SJCRH30 (cell line): ENCODE data around the gene ZBTB32. TPM values are rescaled to one million over a fixed set of nuclear protein-coding genes. Genes with fewer than 3 reads are reported as not detected.
"Not testable (repeated sequence)": the region's sequence is repeated elsewhere in the genome, so short reads cannot be mapped to it uniquely, and the experiment has no call there.

Experiments
- DNase-seq, 2 experiments: peaks; one replicate each; pipeline ENCODE4 v3.0.0-alpha.2; 2015 to 2020
- H3K27ac ChIP-seq: fragments of 250-450 bp; sonication (Bioruptor Pico); 2 replicates; pipeline ENCODE4 v1.5.1; 2020; ENCODE audit warnings: mild to moderate bottlenecking, moderate library complexity
- H3K27me3 ChIP-seq: fragments of 250-450 bp; sonication (Bioruptor Pico); 2 replicates; pipeline ENCODE4 v1.5.1; 2020; ENCODE audit warnings: mild to moderate bottlenecking, moderate library complexity
- H3K36me3 ChIP-seq: fragments of 250-450 bp; sonication (Bioruptor Pico); 2 replicates; pipeline ENCODE4 v1.5.1; 2020; ENCODE audit warnings: mild to moderate bottlenecking, moderate library complexity
- H3K4me1 ChIP-seq: fragments of 250-450 bp; sonication (Bioruptor Pico); 2 replicates; pipeline ENCODE4 v1.5.1; 2020; ENCODE audit warnings: mild to moderate bottlenecking, moderate library complexity
- H3K4me3 ChIP-seq: fragments of 250-450 bp; sonication (Bioruptor Pico); 2 replicates; pipeline ENCODE4 v1.5.1; 2020; ENCODE audit warnings: mild to moderate bottlenecking, moderate library complexity
- H3K9me3 ChIP-seq: fragments of 250-450 bp; sonication (Bioruptor Pico); replicated peaks from 2 replicates; pipeline ENCODE4 v1.5.1; 2020; ENCODE audit warnings: mild to moderate bottlenecking, moderate library complexity
- total RNA-seq: library from RNA; depleted of rRNA; stranded (reverse); fragments of >200 nt; shearing (Covaris generic); gene quantifications from 2 replicates; pipeline ENCODE4 v1.2.3, GENCODE V29; 2014; rRNA removed

The ZBTB32 gene
- not detected in 2 replicates for total RNA-seq

GRCh38 chr19:35704218-35704617, at the start of gene ZBTB32:
TSS of gene ZBTB32 (plus strand) at chr19:35704558. CDS start at chr19:35714627, 10,069 bp downstream.
- peak; percentile 31 to 53 for DNase-seq
- no peak within 1 kb of the TSS for H3K4me3 ChIP-seq
- H3K9me3 ChIP-seq, result no peaks in the 10 kb centered on the region
- no peaks in the 10 kb centered on the region for H3K27me3 ChIP-seq
- H3K27ac ChIP-seq, result no peak within 1 kb of the TSS
- H3K4me1 ChIP-seq, result no peaks in the 10 kb centered on the region
- H3K36me3 ChIP-seq, result no peaks in the 10 kb centered on the region

GRCh38 chr19:35654828-35655227, 49.5 kb upstream of the ZBTB32 start:
- peaks cover 58% of the 10 kb centered on the region for H3K36me3 ChIP-seq
- not testable (repeated sequence) for H3K9me3 ChIP-seq, DNase-seq, H3K4me1 ChIP-seq, H3K4me3 ChIP-seq, H3K27me3 ChIP-seq, H3K27ac ChIP-seq

GRCh38 chr19:35655600-35655999, 48.8 kb upstream of the ZBTB32 start:
- Histone ChIP-seq H3K27me3 (no peaks in the 10 kb centered on the region), H3K27ac (no peak overlapping the region), H3K9me3 (no peaks in the 10 kb centered on the region), H3K36me3 (peaks cover 56% of the 10 kb centered on the region), H3K4me3 (no peak overlapping the region), H3K4me1 (no peaks in the 10 kb centered on the region)
- DNase-seq, result no peak

- Histone ChIP-seq H3K27me3 (no peaks in the 10 kb centered on the region), H3K4me1 (no peaks in the 10 kb centered on the region), H3K9me3 (no peaks in the 10 kb centered on the region), H3K4me3 (no peak overlapping the region), H3K36me3 (peaks cover 48% of the 10 kb centered on the region), H3K27ac (no peak overlapping the region)
- DNase-seq, result no peak
These were observed 47.7 kb upstream of the ZBTB32 start for GRCh38 chr19:35656700-35657099.

GRCh38 chr19:35657904-35658700, 46.3 kb upstream of the ZBTB32 start:
- Histone ChIP-seq H3K27ac (no peak overlapping the region), H3K27me3 (no peaks in the 10 kb centered on the region), H3K4me1 (no peaks in the 10 kb centered on the region), H3K9me3 (no peaks in the 10 kb centered on the region), H3K36me3 (peaks cover 44% of the 10 kb centered on the region), H3K4me3 (no peak overlapping the region)
- peak in 1 of 2 experiments; percentile 20 for DNase-seq

- Histone ChIP-seq H3K27me3 (no peaks in the 10 kb centered on the region), H3K9me3 (no peaks in the 10 kb centered on the region), H3K27ac (no peak overlapping the region), H3K4me3 (no peak overlapping the region), H3K36me3 (peaks cover 14% of the 10 kb centered on the region), H3K4me1 (no peaks in the 10 kb centered on the region)
- DNase-seq, result no peak
These were observed 42.4 kb upstream of the ZBTB32 start for GRCh38 chr19:35661995-35662340.

GRCh38 chr19:35663981-35664380, 40.4 kb upstream of the ZBTB32 start:
- Histone ChIP-seq H3K4me3 (no peak overlapping the region), H3K27ac (no peak overlapping the region), H3K4me1 (no peaks in the 10 kb centered on the region), H3K27me3 (0 out of 2 replicates have a peak, but pooled peaks cover 5% of the 10 kb centered on the region), H3K9me3 (no peaks in the 10 kb centered on the region), H3K36me3 (0 out of 2 replicates have a peak, but pooled peaks cover 1% of the 10 kb centered on the region)
- DNase-seq, result no peak

GRCh38 chr19:35665157-35665556, 39.2 kb upstream of the ZBTB32 start:
- Histone ChIP-seq H3K4me3 (no peak overlapping the region), H3K9me3 (no peaks in the 10 kb centered on the region), H3K36me3 (no peaks in the 10 kb centered on the region), H3K4me1 (no peaks in the 10 kb centered on the region), H3K27me3 (0 out of 2 replicates have a peak, but pooled peaks cover 5% of the 10 kb centered on the region), H3K27ac (no peak overlapping the region)
- DNase-seq, result no peak

GRCh38 chr19:35665604-35666003, 38.8 kb upstream of the ZBTB32 start:
- H3K4me1 ChIP-seq, result no peaks in the 10 kb centered on the region
- H3K4me3 ChIP-seq, result no peak overlapping the region
- DNase-seq, result no peak
- H3K27me3 ChIP-seq, result 0 out of 2 replicates have a peak, but pooled peaks cover 5% of the 10 kb centered on the region
- no peaks in the 10 kb centered on the region for H3K36me3 ChIP-seq
- H3K9me3 ChIP-seq, result no peaks in the 10 kb centered on the region
- H3K27ac ChIP-seq, result no peak overlapping the region

GRCh38 chr19:35666251-35666913, 38.0 kb upstream of the ZBTB32 start, which contains the start of gene UPK1A:
TSS of gene UPK1A (plus strand) at chr19:35666517. CDS start at chr19:35666813, 296 bp downstream.
- H3K4me3 ChIP-seq, result no peak within 1 kb of the TSS
- H3K27ac ChIP-seq, result no peak within 1 kb of the TSS
- H3K36me3 ChIP-seq, result no peaks in the 10 kb centered on the region
- no peaks in the 10 kb centered on the region for H3K9me3 ChIP-seq
- no peaks in the 10 kb centered on the region for H3K4me1 ChIP-seq
- DNase-seq, result no peak
- H3K27me3 ChIP-seq, result 0 out of 2 replicates have a peak, but pooled peaks cover 5% of the 10 kb centered on the region

GRCh38 chr19:35669566-35669965, 34.8 kb upstream of the ZBTB32 start:
- Histone ChIP-seq H3K36me3 (no peaks in the 10 kb centered on the region), H3K27me3 (peaks cover 15% of the 10 kb centered on the region; the same call in 1 of the 2 replicates), H3K9me3 (no peaks in the 10 kb centered on the region), H3K27ac (no peak overlapping the region), H3K4me3 (no peak overlapping the region), H3K4me1 (no peaks in the 10 kb centered on the region)
- no peak for DNase-seq

- no peaks in the 10 kb centered on the region for H3K4me1 ChIP-seq
- peaks cover 15% of the 10 kb centered on the region; the same call in 1 of the 2 replicates for H3K27me3 ChIP-seq
- H3K9me3 ChIP-seq, result no peaks in the 10 kb centered on the region
- no peak for DNase-seq
- H3K4me3 ChIP-seq, result no peak overlapping the region
- no peak overlapping the region for H3K27ac ChIP-seq
- no peaks in the 10 kb centered on the region for H3K36me3 ChIP-seq
These were observed 34.4 kb upstream of the ZBTB32 start for GRCh38 chr19:35669974-35670373.

- H3K4me1 ChIP-seq, result no peaks in the 10 kb centered on the region
- H3K4me3 ChIP-seq, result no peak overlapping the region
- H3K27ac ChIP-seq, result no peak overlapping the region
- no peaks in the 10 kb centered on the region for H3K36me3 ChIP-seq
- DNase-seq, result no peak
- peaks cover 15% of the 10 kb centered on the region; the same call in 1 of the 2 replicates for H3K27me3 ChIP-seq
- H3K9me3 ChIP-seq, result no peaks in the 10 kb centered on the region
These were observed 33.7 kb upstream of the ZBTB32 start for GRCh38 chr19:35670686-35671085.

- Histone ChIP-seq H3K4me1 (no peaks in the 10 kb centered on the region), H3K27me3 (peaks cover 15% of the 10 kb centered on the region; the same call in 1 of the 2 replicates), H3K4me3 (no peak overlapping the region), H3K36me3 (no peaks in the 10 kb centered on the region), H3K9me3 (no peaks in the 10 kb centered on the region), H3K27ac (no peak overlapping the region)
- DNase-seq, result no peak
These were observed 32.5 kb upstream of the ZBTB32 start for GRCh38 chr19:35671818-35672217.

GRCh38 chr19:35673121-35673804, 31.1 kb upstream of the ZBTB32 start:
- no peaks in the 10 kb centered on the region for H3K9me3 ChIP-seq
- no peaks in the 10 kb centered on the region for H3K36me3 ChIP-seq
- peaks cover 9% of the 10 kb centered on the region; the same call in 1 of the 2 replicates for H3K27me3 ChIP-seq
- no peak overlapping the region for H3K4me3 ChIP-seq
- no peak for DNase-seq
- H3K4me1 ChIP-seq, result no peaks in the 10 kb centered on the region
- H3K27ac ChIP-seq, result no peak overlapping the region
